T-helper 17 cell (primary cell): ENCODE data around the gene ADAMTS12. TPM values are rescaled to one million over a fixed set of nuclear protein-coding genes. Genes with fewer than 3 reads are reported as not detected.

Experiments
- ATAC-seq: fragments of 150-1000 bp; cut with Tn5 transposase; 2 replicates; pipeline ENCODE4 v1.10.0; 2021; ENCODE audit warnings: mild to moderate bottlenecking, moderate library complexity
- DNase-seq, 3 donors: peaks; one replicate each; pipeline versions ENCODE4 v3.0.0 to v3.0.0-alpha.2; 2020 to 2021
- H3K9me3 ChIP-seq: one replicate; pipeline ENCODE4 v1.7.0; 2013; ENCODE audit warnings: low read length, mild to moderate bottlenecking; ENCODE audit not compliant: control insufficient read depth, poor library complexity, severe bottlenecking
- H3K27ac Mint-ChIP-seq: one replicate; pipeline ENCODE4 v1.8.0; 2022; ENCODE audit warnings: mild to moderate bottlenecking, moderate library complexity, mixed read lengths
- H3K27me3 Mint-ChIP-seq: one replicate; pipeline ENCODE4 v1.8.0; 2022; ENCODE audit warnings: mixed read lengths
- H3K36me3 Mint-ChIP-seq: one replicate; pipeline ENCODE4 v1.8.0; 2022; ENCODE audit warnings: low read depth, mixed read lengths
- H3K4me1 Mint-ChIP-seq: one replicate; pipeline ENCODE4 v1.8.0; 2022; ENCODE audit warnings: mild to moderate bottlenecking, mixed read lengths
- H3K4me3 Mint-ChIP-seq: one replicate; pipeline ENCODE4 v1.8.0; 2022; ENCODE audit warnings: mild to moderate bottlenecking, moderate library complexity, mixed read lengths
- total RNA-seq, 4 donors: library from RNA in 2 of 4; stranded (reverse) in 2 of 4; gene quantifications; one replicate each; pipeline ENCODE4 v1.2.3 and lab custom pipeline; 2022 to 2026

ADAMTS12 gene
- total RNA-seq, 2 donors from 2014 or later = not detected

DNA sequence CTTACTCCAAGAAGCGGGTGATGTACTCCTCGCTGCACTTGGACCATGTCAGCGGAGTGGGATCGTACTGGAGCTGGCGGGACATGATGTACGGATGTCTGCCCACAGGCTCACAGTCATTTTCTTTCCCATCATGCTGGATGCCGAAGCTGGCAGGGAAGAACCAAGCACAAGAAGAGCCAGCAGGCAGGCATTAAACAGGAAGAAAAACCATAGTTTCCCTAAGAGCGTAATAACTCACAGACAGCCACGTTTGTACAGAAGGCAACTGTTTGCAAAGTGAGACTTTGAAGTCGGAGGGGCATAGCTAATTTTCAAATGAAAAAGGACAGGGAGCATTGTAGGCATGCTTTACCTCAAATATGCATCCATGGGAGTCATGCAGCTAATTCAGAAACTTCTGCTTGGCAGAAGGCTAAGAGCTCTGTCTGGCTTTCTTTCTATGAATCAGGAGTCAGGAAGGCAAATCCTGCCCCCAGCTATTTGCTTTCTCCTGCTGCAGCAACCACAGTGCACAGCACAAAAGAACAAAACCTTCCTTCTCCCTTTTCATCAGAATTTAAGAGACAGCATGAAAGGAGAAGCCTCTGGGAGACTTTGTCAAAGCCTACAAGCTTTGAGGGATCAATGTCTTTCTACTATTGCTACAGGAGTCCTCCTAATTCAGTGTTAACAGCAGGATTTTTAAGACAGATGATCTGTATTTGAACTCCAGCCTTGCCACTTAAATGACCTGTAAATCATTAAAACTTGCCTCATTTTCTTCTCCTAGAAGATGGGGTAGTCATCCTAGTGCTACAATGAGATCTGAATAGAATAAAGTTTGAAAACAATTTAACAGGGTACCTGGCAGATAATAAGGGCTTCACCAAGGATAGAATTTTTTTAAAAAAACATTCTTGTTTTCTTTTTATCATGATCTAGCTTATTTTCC lies 242.0 kb downstream of the ADAMTS12 start:
- Mint-ChIP-seq H3K27ac (no peak overlapping the region), H3K4me1 (no peaks in the 10 kb centered on the region), H3K27me3 (no peaks in the 10 kb centered on the region), H3K4me3 (no peak overlapping the region), H3K36me3 (no peaks in the 10 kb centered on the region)
- ATAC-seq = no peak
- no peaks in the 10 kb centered on the region for H3K9me3 ChIP-seq
- DNase-seq = no peak

GRCh38 chr5:33641744-33642505 lies 249.9 kb downstream of the ADAMTS12 start:
- H3K36me3 Mint-ChIP-seq = no peaks in the 10 kb centered on the region
- no peaks in the 10 kb centered on the region for H3K9me3 ChIP-seq
- ATAC-seq (peak; percentile 91), DNase-seq (no peak)
- no peak overlapping the region for H3K4me3 Mint-ChIP-seq
- H3K27me3 Mint-ChIP-seq = no peaks in the 10 kb centered on the region
- H3K27ac Mint-ChIP-seq = no peak overlapping the region
- no peaks in the 10 kb centered on the region for H3K4me1 Mint-ChIP-seq

- Mint-ChIP-seq H3K27me3 (no peaks in the 10 kb centered on the region), H3K4me3 (no peak overlapping the region), H3K36me3 (no peaks in the 10 kb centered on the region), H3K4me1 (no peaks in the 10 kb centered on the region), H3K27ac (no peak overlapping the region)
- no peaks in the 10 kb centered on the region for H3K9me3 ChIP-seq
- DNase-seq = no peak
- no peak for ATAC-seq
Measured at GRCh38 chr5:33639474-33639873, 252.3 kb downstream of the ADAMTS12 start.

- Mint-ChIP-seq H3K27ac (no peak overlapping the region), H3K36me3 (no peaks in the 10 kb centered on the region), H3K4me1 (no peaks in the 10 kb centered on the region), H3K27me3 (no peaks in the 10 kb centered on the region), H3K4me3 (no peak overlapping the region)
- DNase-seq = no peak
- H3K9me3 ChIP-seq = no peaks in the 10 kb centered on the region
- ATAC-seq = no peak
Measured at GRCh38 chr5:33637011-33637410, 254.8 kb downstream of the ADAMTS12 start.

DNA sequence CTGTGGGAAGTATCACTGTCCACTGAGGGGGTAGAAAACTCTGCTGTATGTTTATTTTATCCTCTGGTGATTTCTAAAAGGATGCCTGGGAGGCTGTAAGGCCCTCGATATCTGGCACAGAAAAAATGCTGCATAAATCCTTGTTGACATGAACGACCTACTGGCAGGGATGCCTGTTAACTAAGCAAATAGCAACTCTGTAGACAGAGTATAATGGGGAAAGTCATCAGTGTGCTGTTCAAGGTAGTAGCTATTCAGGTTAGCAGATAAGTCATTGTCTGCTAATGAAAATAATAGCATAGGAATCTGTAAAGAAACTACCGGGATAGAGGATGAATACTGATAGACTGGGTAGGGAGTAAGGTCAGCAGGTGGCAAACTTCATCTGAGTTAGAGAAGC lies 256.2 kb downstream of the ADAMTS12 start:
- Mint-ChIP-seq H3K27me3 (no peaks in the 10 kb centered on the region), H3K4me3 (no peak overlapping the region), H3K36me3 (no peaks in the 10 kb centered on the region), H3K4me1 (no peaks in the 10 kb centered on the region), H3K27ac (no peak overlapping the region)
- no peak for DNase-seq
- H3K9me3 ChIP-seq = no peaks in the 10 kb centered on the region
- ATAC-seq = no peak

- H3K27me3 Mint-ChIP-seq = no peaks in the 10 kb centered on the region
- ATAC-seq (no peak), DNase-seq (no peak)
- no peak overlapping the region for H3K27ac Mint-ChIP-seq
- H3K9me3 ChIP-seq = no peaks in the 10 kb centered on the region
- H3K4me3 Mint-ChIP-seq = no peak overlapping the region
- no peaks in the 10 kb centered on the region for H3K4me1 Mint-ChIP-seq
- no peaks in the 10 kb centered on the region for H3K36me3 Mint-ChIP-seq
Measured at GRCh38 chr5:33633699-33634098, 258.1 kb downstream of the ADAMTS12 start.

- Mint-ChIP-seq H3K27me3 (no peaks in the 10 kb centered on the region), H3K4me3 (no peak overlapping the region), H3K4me1 (no peaks in the 10 kb centered on the region), H3K27ac (no peak overlapping the region), H3K36me3 (no peaks in the 10 kb centered on the region)
- DNase-seq (no peak), ATAC-seq (no peak)
- no peaks in the 10 kb centered on the region for H3K9me3 ChIP-seq
Measured at GRCh38 chr5:33631786-33632185, 260.0 kb downstream of the ADAMTS12 start.

DNA sequence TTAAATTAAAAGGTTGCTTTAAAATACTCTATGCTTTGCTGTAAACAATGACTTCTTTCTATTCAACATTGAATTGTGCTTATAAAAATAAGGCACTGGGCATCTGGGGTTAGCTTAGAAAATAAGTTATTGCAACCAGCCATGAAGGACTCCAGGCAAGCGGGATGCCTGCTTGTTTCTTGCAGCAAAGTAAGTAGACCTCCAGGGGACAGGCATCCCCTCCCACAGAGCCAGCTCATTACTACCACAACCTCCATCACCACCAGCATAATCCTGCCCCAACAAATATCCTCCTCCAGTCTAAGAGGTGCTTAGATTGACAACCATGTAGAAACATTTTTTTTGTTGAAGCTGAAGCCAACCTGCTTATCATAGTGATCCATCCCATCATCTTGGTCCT lies 260.7 kb downstream of the ADAMTS12 start:
- H3K36me3 Mint-ChIP-seq = no peaks in the 10 kb centered on the region
- H3K27me3 Mint-ChIP-seq = no peaks in the 10 kb centered on the region
- no peaks in the 10 kb centered on the region for H3K4me1 Mint-ChIP-seq
- H3K4me3 Mint-ChIP-seq = no peak overlapping the region
- ATAC-seq = no peak
- H3K27ac Mint-ChIP-seq = no peak overlapping the region
- H3K9me3 ChIP-seq = no peaks in the 10 kb centered on the region
- DNase-seq = no peak

DNA sequence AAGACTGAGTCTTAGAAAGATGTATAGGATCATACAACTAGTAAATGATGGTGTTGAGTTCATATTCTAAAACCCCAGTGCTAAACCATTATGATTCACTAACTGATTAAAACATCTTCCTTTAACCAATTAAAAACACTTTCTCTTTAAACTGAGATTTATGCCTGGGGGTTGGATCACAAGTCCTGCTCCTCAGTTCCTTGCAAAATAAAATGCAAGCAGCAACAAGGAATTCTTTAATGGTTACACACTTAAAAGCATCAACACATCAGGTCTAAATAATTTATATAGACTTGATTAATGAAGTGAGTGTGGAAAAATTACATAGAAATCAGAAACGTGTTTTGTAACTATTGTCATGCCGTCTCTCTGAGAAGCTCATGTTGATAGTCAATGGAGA lies 261.8 kb downstream of the ADAMTS12 start:
- Mint-ChIP-seq H3K27me3 (no peaks in the 10 kb centered on the region), H3K27ac (no peak overlapping the region), H3K4me1 (no peaks in the 10 kb centered on the region), H3K4me3 (no peak overlapping the region), H3K36me3 (no peaks in the 10 kb centered on the region)
- DNase-seq = no peak
- ATAC-seq = no peak
- no peaks in the 10 kb centered on the region for H3K9me3 ChIP-seq

- H3K4me1 Mint-ChIP-seq = no peaks in the 10 kb centered on the region
- H3K4me3 Mint-ChIP-seq = no peak overlapping the region
- no peaks in the 10 kb centered on the region for H3K27me3 Mint-ChIP-seq
- no peaks in the 10 kb centered on the region for H3K36me3 Mint-ChIP-seq
- DNase-seq = no peak
- no peaks in the 10 kb centered on the region for H3K9me3 ChIP-seq
- no peak overlapping the region for H3K27ac Mint-ChIP-seq
- ATAC-seq = no peak
Measured at GRCh38 chr5:33628796-33629195, 263.0 kb downstream of the ADAMTS12 start.

DNA sequence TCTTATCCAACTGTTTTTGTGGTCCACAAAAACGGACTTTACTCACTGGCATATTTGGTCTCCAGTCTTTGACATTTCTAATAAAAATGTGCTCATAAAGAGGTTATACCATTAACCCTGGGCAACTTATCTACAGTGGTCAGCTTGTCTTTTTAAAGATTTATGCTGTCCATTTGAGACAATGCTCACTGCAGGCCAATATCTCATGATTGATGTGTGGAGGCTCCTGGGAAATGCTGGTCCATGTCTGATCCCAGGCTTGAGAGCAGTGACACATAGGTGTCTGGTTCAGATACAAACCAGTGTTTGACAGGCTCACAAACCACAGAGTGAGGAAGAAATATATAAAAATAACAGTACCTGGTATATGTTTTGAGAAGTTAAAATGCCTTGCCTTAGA lies 270.3 kb downstream of the ADAMTS12 start:
- H3K4me3 Mint-ChIP-seq = no peak overlapping the region
- peaks cover 19% of the 10 kb centered on the region for H3K27me3 Mint-ChIP-seq
- no peak overlapping the region for H3K27ac Mint-ChIP-seq
- no peaks in the 10 kb centered on the region for H3K9me3 ChIP-seq
- no peaks in the 10 kb centered on the region for H3K36me3 Mint-ChIP-seq
- H3K4me1 Mint-ChIP-seq = no peaks in the 10 kb centered on the region
- ATAC-seq (no peak), DNase-seq (no peak)

DNA sequence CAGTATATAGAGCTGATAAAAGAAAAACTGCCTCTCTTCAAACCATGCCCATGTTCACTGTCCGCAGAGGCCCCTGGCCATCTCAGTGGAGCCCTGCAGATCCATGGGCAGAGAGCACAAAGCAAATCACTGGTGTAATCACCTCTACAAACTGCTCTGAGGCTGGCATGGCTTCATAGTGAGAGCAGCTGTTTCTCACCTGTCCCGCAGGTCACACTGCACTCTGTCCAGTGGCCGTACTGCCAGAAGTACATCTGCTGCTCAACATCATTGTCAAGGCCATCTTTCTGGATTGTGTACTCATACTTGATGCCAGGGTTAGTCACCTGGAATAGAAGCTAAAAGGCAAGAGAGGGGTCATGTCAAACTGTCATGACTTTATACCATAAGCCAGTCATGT lies 277.8 kb downstream of the ADAMTS12 start:
- H3K9me3 ChIP-seq = no peaks in the 10 kb centered on the region
- ATAC-seq (no peak), DNase-seq (no peak)
- Mint-ChIP-seq H3K4me1 (no peaks in the 10 kb centered on the region), H3K27ac (no peak overlapping the region), H3K36me3 (no peaks in the 10 kb centered on the region), H3K27me3 (peaks cover 21% of the 10 kb centered on the region), H3K4me3 (no peak overlapping the region)

GRCh38 chr5:33612386-33612785 lies 279.4 kb downstream of the ADAMTS12 start:
- Mint-ChIP-seq H3K36me3 (no peaks in the 10 kb centered on the region), H3K27ac (no peak overlapping the region), H3K27me3 (peaks cover 22% of the 10 kb centered on the region), H3K4me3 (no peak overlapping the region), H3K4me1 (no peaks in the 10 kb centered on the region)
- no peak for ATAC-seq
- DNase-seq = no peak
- no peaks in the 10 kb centered on the region for H3K9me3 ChIP-seq
